Transverse colon (tissue), 4 donors: ENCODE measurements around the gene ZNF850.

Source experiments
- EP300 ChIP-seq: sonication (generic); formaldehyde crosslinking; IDR thresholded peaks from one replicate; pipeline ENCODE4 v1.6.1; 2017; ENCODE audit warnings: antibody characterized with exemption, low read depth
- POLR2A ChIP-seq: fragments of 450-650 bp; IDR thresholded peaks from one replicate; pipeline ENCODE4 v1.6.1; 2016; ENCODE audit warnings: antibody characterized with exemption, mild to moderate bottlenecking, moderate library complexity
- POLR2AphosphoS5 ChIP-seq, 3 donors: sonication (generic); formaldehyde crosslinking; IDR thresholded peaks; one replicate each; pipeline ENCODE4 v1.6.1; 2016; ENCODE audit warnings: antibody characterized with exemption in 3 of 3
- TF ChIP-seq, protein P1 (sequence below), 5 experiments: fragments of 200-600 bp in 3 of 5; fragments of 450-650 bp in 2 of 5; sonication (generic) in 3 of 5; IDR thresholded peaks; 1 replicate in 2 of 5; 2 replicates in 3 of 5; pipeline ENCODE4 v1.5.1; 2016 to 2017; ENCODE audit warnings: antibody characterized with exemption in 5 of 5, inconsistent platforms in 3 of 5, mild to moderate bottlenecking in 2 of 5, moderate library complexity in 1 of 5

DNA sequence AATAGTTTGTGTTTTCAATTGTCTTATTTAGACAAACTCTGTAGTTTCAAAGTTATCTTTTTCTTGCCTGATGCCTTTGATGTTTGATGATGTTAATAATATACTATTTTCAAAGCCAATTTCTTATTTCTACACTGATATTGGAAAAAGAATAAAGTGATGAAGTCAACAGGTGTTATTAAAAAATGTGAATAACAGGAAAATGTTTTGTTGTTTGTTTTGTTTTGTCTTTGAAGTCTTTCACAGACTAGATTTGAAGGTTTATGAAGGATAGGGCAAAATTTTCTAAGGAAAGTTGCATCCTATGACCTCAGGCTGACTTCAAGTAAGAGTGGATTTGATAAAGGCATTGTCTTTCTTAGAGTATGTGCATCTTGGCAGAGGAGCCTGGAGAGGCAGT, 34.4 kb upstream of the ZNF850 start:
- TF ChIP-seq, protein P1, sequence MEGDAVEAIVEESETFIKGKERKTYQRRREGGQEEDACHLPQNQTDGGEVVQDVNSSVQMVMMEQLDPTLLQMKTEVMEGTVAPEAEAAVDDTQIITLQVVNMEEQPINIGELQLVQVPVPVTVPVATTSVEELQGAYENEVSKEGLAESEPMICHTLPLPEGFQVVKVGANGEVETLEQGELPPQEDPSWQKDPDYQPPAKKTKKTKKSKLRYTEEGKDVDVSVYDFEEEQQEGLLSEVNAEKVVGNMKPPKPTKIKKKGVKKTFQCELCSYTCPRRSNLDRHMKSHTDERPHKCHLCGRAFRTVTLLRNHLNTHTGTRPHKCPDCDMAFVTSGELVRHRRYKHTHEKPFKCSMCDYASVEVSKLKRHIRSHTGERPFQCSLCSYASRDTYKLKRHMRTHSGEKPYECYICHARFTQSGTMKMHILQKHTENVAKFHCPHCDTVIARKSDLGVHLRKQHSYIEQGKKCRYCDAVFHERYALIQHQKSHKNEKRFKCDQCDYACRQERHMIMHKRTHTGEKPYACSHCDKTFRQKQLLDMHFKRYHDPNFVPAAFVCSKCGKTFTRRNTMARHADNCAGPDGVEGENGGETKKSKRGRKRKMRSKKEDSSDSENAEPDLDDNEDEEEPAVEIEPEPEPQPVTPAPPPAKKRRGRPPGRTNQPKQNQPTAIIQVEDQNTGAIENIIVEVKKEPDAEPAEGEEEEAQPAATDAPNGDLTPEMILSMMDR (IDR thresholded peaks at IDR 0.05): no peak
- TF ChIP-seq EP300 (no peak), POLR2AphosphoS5 (IDR thresholded peaks at IDR 0.05) (no peak), POLR2A (no peak)
